GM21619 (cell line): ENCODE measurements around the gene ETF1.
"Not testable (repeated sequence)": the region's sequence is repeated elsewhere in the genome, so short reads cannot be mapped to it uniquely, and the experiment has no call there.

Experiments
- ATAC-seq: cut with Tn5 transposase; IDR thresholded peaks from one replicate; pipeline ENCODE4 v1.9.1; 2021; ENCODE audit not compliant: unreplicated experiment

ETF1 gene

GRCh38 chr5:138529812-138530211 is 13.2 kb downstream of the ETF1 start:
- ATAC-seq = no peak

DNA sequence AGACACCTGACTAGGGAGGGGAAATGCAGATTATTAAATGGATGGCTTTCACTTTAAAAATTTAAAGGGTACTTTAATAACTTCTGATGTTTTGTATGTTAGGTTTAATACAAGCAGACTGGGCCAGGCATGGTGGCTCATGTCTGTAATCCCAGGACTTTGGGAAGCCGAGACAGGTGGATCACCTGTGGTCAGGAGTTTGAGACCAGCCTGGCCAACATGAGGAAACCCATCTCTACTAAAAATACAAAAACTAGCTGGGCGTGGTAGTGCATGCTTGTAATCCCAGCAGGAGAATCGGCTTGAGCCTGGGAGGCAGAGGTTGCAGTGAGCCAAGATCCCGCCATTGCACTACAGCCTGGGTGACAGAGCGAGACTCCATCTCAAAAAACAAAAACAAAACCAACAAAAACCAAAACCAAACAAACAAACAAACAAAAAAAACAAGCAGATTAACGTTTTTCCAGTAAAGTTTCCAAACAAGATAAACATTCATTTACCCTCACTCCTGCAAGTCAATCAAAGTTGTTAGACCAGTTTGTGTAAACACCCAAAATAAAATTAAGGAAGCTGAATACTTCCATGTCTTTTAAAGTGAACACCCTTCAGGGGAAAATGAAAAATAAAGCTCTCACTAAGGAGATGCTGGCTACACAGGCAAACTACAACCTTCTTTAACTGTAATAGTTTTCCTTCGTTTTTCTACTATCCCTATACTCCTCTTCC is 14.1 kb downstream of the ETF1 start:
- no peak for ATAC-seq

DNA sequence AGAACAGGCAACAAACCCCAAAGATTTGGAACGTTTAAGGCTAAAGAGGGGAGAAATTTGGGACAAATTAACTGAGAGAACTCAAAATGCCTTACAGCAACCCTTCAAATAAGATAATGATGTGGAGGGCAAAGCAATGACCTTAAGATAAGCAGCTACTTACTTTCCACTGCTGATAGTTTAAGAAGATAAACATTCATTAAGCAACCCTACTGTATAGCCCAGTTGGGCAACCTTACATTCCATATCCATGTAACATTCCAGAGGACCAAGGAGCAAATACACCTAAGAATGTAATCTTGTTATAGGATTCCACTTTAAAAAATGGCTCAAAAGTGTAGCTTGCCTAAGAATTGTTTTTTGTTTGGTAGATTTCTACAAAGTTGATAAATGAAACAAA is 14.8 kb downstream of the ETF1 start:
- ATAC-seq = no peak

GRCh38 chr5:138527170-138527569 is 15.9 kb downstream of the ETF1 start:
- ATAC-seq = no peak

- ATAC-seq = no peak
Observed at GRCh38 chr5:138523406-138523805, 19.6 kb downstream of the ETF1 start.

DNA sequence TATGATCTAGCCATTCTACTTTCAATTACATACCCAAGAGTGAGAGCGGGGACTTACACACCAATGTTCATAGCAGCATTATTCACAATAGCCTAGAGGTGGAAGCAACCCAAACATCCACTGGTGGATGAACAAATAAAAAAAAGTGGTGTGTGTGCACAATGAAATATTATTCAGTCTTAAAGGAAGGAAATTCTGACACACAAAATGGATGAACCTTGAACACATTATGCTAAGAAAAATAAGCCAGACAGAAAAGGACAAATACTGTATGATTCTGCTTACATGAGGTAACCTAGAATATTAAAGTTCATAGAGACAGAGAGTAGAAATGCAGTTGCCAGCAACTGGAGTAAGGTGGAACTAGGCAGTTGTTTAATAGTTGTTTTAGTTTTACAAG is 22.1 kb downstream of the ETF1 start:
- ATAC-seq = no peak

GRCh38 chr5:138517437-138517836 is 25.6 kb downstream of the ETF1 start:
- no peak for ATAC-seq

DNA sequence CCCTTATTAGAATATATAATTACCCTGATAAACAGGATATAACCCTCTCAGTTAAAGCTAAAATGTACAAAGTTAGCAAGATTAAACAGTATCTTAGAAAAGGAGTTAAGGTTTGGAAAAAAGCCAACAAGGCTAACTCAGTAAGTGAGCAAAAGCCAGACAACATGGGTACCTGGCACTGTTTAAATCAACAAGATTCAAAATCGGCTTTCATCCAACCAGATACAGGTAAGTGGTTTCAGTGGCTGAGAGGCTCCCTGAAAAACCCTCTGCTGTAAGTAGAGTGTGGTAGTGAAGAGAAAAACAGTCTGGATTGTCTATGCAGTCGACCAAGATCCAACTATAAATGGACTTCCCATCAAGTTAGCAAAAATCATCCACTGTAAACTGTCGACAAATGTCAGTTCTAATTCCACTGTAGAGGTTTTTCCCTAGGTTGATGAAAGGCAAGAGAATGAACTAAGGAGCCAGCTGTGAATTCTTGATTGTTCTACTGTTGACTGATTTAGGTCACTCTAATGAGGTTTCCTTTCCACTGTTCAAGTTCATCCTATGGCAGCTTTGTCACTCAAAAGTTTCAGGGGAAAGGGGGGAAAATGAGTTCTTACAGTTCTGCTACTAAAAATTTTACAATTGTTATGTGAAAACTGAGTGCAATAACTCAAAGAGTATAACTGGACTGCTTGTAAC is 27.3 kb downstream of the ETF1 start:
- ATAC-seq = no peak

DNA sequence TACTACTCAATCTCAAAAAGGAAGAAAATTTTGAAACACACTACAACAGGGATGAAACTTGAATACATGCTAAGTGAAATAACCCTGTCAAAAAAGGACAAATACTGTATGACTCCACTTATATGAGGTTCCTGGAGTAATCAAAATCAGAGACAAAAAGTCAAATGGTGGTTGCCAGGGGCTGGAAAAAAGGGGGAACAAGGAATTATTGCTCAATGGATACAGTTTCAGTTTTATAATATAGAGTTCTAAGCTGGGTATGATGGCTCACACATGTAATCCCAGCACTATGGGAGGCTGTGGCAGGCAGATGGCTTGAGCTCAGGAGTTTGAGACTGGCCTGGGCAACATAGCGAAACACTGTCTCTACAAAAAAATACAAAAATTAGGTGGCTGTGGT is 29.0 kb downstream of the ETF1 start:
- ATAC-seq = no peak

- ATAC-seq = no peak
Observed at GRCh38 chr5:138508958-138509357, 34.1 kb downstream of the ETF1 start.

- ATAC-seq = not testable (repeated sequence)
Observed at GRCh38 chr5:138507485-138507884, 35.6 kb downstream of the ETF1 start.

GRCh38 chr5:138506370-138507306 is 36.4 kb downstream of the ETF1 start:
- ATAC-seq = no peak

DNA sequence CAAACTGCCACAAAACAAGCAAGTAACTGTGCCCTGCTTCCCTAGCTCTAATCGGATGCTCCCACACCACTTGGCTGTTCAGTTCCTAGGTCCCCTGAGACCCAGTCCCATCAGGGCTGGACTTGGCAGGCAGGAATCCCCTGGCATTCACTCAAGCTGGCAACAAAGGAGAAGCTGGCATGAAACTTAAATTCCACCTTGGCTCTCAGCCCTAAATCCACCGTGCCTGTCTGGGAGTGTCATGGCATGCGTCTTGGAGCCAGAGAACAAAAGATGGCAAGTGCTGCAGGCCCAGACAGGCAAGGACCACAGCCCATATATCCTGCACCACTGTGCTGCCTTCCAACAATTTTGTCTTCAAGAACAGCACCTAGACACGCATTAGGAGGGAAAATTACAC is 38.2 kb downstream of the ETF1 start:
- ATAC-seq = no peak

GRCh38 chr5:138503487-138504270 is 39.4 kb downstream of the ETF1 start:
- no peak for ATAC-seq

DNA sequence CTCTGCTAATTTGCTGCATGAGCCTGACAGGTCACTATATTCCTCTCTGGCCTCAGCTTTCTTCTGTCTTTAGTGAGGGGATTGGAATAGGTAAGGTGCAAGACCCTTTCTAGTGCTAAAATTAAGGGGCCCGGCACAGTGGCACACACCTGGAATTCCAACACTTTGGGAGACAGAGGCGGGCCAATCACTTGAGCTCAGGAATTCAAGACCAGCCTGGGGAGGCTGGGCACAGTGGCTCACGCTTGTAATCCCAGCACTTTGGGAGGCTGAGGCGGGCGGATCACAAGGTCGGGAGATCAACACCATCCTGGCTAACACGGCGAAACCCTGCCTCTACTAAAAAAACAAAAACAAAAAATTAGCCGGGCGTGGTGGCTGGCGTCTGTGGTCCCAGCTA is 40.5 kb downstream of the ETF1 start:
- ATAC-seq = no peak

GRCh38 chr5:138502121-138502520 is 40.9 kb downstream of the ETF1 start:
- no peak for ATAC-seq

- no peak for ATAC-seq
Observed at GRCh38 chr5:138498376-138498775, 44.7 kb downstream of the ETF1 start.

DNA sequence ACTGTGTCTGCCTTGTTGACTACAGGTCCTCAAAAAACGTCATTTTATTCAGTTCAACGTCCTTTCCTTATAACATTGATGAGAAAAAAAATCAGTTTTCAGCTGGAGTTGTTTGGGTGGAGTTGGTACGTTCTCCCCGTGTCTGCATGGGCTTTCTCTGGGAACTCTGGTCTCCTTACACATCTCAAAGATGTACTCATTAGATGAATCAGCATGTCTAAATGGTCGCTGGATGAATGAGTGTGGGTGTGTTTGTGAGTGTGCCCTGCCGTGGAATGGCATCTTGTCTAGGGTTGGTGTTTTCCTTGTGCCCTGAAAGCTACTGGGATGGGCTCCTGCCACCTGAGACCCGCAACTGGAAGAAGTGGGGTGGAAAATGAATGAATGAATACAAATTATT is 47.7 kb downstream of the ETF1 start:
- no peak for ATAC-seq

- ATAC-seq = no peak
Observed at GRCh38 chr5:138492560-138493045, 50.4 kb downstream of the ETF1 start.

DNA sequence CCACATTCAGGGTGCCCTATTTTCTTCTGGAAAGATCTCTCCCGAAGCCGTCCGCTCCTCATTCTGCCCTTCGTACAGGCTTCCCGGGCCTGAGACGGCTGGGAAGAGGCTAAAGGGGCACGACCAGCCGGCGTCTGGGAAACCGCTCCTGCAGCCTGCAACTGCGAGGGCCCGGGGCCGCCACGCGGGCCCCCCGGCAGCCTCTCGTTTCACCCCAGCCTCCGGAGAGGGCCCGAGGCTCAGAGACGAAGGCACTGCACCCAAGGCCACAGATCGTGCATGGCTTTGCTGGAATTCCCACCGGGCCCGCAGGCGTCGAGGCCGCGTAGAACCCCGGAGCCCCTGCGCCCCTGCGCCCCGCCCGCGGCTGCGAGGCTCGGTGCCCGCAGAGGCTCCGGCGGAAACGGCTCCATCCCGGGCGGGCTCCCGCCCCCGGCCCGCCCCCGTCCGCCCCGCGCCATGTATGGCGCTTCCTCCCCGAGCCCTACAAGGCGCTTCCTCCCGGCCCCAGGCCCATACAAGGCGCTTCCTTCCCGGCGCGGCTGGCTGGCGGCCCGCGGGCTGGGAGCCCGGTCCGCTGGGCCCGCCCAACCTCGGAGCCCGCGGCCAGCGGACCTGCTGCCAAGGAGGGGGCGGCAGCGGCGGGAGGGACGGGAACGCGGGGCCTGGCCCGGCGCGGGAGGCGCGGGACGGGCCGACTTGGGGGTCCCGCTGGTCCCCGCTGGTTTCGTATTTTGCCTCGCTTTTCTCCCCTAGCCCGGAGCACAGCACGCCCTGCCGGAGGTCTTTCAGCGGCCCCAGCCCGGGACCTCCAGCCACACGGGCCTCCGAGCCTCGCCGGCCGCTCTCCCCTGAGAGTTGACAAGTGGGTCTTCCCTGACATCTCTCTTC is 51.1 kb downstream of the ETF1 start:
- peak; percentile 99 for ATAC-seq
